ENCODE results near the gene OPALIN. TPM values are rescaled to one million over a fixed set of nuclear protein-coding genes. Genes with fewer than 3 reads are reported as not detected.

The OPALIN gene
- total and polyA plus RNA-seq, 10 of the 15 experiments (the other 5 are each of a cell fraction or from before 2014, with no cell fraction given): not detected

DNA sequence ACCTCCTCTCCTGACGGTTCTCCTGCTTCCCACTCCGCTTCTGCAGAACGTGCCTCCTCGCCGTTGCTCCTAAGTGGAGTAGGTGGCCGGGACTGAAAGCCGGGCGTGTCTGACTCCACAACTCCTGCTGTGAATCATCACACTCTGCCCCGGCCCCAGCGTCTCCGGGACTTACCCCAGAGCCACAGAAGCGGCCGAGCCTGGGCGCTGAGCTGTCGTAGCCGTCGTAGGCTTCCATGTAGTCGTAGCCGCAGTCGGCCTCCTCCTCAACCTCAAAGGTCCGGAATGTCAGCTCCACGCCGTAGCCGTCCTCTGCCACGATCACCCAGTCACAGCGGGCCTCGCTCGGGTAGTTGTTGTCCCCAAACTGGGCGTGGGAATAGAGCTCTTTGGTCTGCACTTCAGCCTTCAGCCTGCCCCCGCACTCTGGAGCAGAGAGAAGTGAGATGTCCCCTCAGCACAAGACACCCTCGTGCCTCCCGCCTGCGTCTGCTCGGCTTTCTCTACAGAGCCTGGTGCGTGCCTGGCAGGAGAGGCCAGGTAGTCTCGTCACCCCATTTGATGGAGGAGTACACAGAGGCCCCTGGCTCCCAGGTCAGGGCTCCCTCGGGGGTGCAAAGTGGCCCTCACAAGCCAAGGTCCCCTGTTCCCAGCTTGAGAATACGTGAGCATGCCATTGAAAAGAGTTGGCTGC is 11.2 kb upstream of the OPALIN start:
- SMC1A ChIA-PET (ENCODE audit: uncharacterized antibody, unreplicated experiment): interaction anchor here (1.0 to 1.6 kb wide), 2 partner anchors 26 to 655 kb away, joined by 3 to 4 read pairs; no protein-coding TSS in a partner anchor
- no peak for ATAC-seq
- no peak overlapping the region for H2AFZ ChIP-seq (ENCODE audit: control insufficient read depth, low read depth, low read length)
- BruUV-seq (replicated peaks): no TSS peak
- no peaks in the 10 kb centered on the region for H4K20me1 ChIP-seq (ENCODE audit: control insufficient read depth, insufficient read depth)
- TF ChIP-seq STAT3 (IDR thresholded peaks at IDR 0.05; ENCODE audit: low read depth, low read length): no peak
- no peak for TF ChIP-seq SMARCA5 (IDR thresholded peaks at IDR 0.05)
- no peaks in the 10 kb centered on the region for H3K9me3 ChIP-seq (replicated peaks; ENCODE audit: control insufficient read depth, insufficient read depth, low read length)
- no peak for FAIRE-seq
- H3K4me3 ChIP-seq: no peak overlapping the region
- no peaks in the 10 kb centered on the region; a peak in 1 of 4 replicates for H3K27me3 ChIP-seq (replicated peaks in 1 of 2; ENCODE audit: control insufficient read depth in 2 of 2, insufficient read depth in 2 of 2, low read length in 1 of 2)
- RAD21 ChIA-PET (ENCODE audit: unreplicated experiment): interaction anchor here (0.6 to 1.7 kb wide), 3 partner anchors 24 to 703 kb away, joined by 3 to 5 read pairs (median 5); partner anchors contain the start of gene TLL2
- no peak overlapping the region for H3K9ac ChIP-seq (ENCODE audit: control insufficient read depth, insufficient read depth, low read length)
- in situ Hi-C loops (cut with MboI) (no loop called here), intact Hi-C loops (cut with micrococcal nuclease; ENCODE audit: unreplicated experiment) (no loop called here)
- whole genome bisulfite sequencing (ENCODE audit: insufficient coverage, insufficient replicate concordance, low lambda C conversion rate, missing lambda C conversion rate): 54% methylated on average over 38 of the region's 38 CpGs
- no peak overlapping the region for H3K4me2 ChIP-seq (ENCODE audit: control insufficient read depth, insufficient read depth)
- H3K36me3 ChIP-seq (ENCODE audit: control insufficient read depth in 2 of 2, insufficient read depth in 2 of 2, low read length in 1 of 2): no peaks in the 10 kb centered on the region
- POLR2A ChIA-PET: no interaction called here
- H3K27ac ChIP-seq (ENCODE audit: control insufficient read depth, insufficient read depth): no peak overlapping the region
- CTCF ChIA-PET: interaction anchor here (0.8 to 8.1 kb wide), 29 partner anchors 9 to 834 kb away, joined by 3 to 64 read pairs (median 4); partner anchors contain the start of genes OPALIN and TLL2
- H3K4me1 ChIP-seq (ENCODE audit: control insufficient read depth, insufficient read depth, low read length): peaks cover 2% of the 10 kb centered on the region
- DNase-seq (ENCODE audit: low read depth, low spot score): no peak
- no peaks in the 10 kb centered on the region for H3K79me2 ChIP-seq (ENCODE audit: control insufficient read depth, insufficient read depth, low read length)

GRCh38 chr10:96368971-96369370 is 10.2 kb upstream of the OPALIN start:
- H3K4me1 ChIP-seq (ENCODE audit: control insufficient read depth, insufficient read depth, low read length): no peaks in the 10 kb centered on the region
- DNase-seq (ENCODE audit: low read depth, low spot score) (no peak), ATAC-seq (no peak), FAIRE-seq (no peak)
- no peaks in the 10 kb centered on the region; a peak in 1 of 4 replicates for H3K27me3 ChIP-seq (replicated peaks in 1 of 2; ENCODE audit: control insufficient read depth in 2 of 2, insufficient read depth in 2 of 2, low read length in 1 of 2)
- no peaks in the 10 kb centered on the region for H3K9me3 ChIP-seq (replicated peaks; ENCODE audit: control insufficient read depth, insufficient read depth, low read length)
- RAD21 ChIA-PET (ENCODE audit: unreplicated experiment): no interaction called here
- POLR2A ChIA-PET: no interaction called here
- no TSS peak for BruUV-seq (replicated peaks)
- WGBS (ENCODE audit: insufficient coverage, insufficient replicate concordance, low lambda C conversion rate, missing lambda C conversion rate): 61% methylated on average over 5 of the region's 5 CpGs
- no peak for TF ChIP-seq CREB1 (IDR thresholded peaks at IDR 0.05; ENCODE audit: low read depth)
- no peak for TF ChIP-seq NBN (IDR thresholded peaks at IDR 0.05)
- no peak for TF ChIP-seq NR2F1 (conservative IDR thresholded peaks at IDR 0.05)
- no peak for TF ChIP-seq WRNIP1 (IDR thresholded peaks at IDR 0.05; ENCODE audit: borderline replicate concordance, low read depth, low read length)
- TF ChIP-seq RAD51 (IDR thresholded peaks at IDR 0.05): no peak
- no peak for TF ChIP-seq ZNF217 (IDR thresholded peaks at IDR 0.05)
- no peak for TF ChIP-seq KDM1A (IDR thresholded peaks at IDR 0.05; ENCODE audit: borderline replicate concordance)
- TF ChIP-seq SKIL (IDR thresholded peaks at IDR 0.05; ENCODE audit: low read depth, poor library complexity, severe bottlenecking): no peak
- TF ChIP-seq ZNF622 (IDR thresholded peaks at IDR 0.05): no peak
- no peak for TF ChIP-seq LARP7 (IDR thresholded peaks at IDR 0.05)
- TF ChIP-seq E2F4 (IDR thresholded peaks at IDR 0.05; ENCODE audit: low read depth, low read length): no peak
- no peaks in the 10 kb centered on the region for H4K20me1 ChIP-seq (ENCODE audit: control insufficient read depth, insufficient read depth)
- H3K27ac ChIP-seq (ENCODE audit: control insufficient read depth, insufficient read depth): no peak overlapping the region
- intact Hi-C loops (cut with micrococcal nuclease; ENCODE audit: unreplicated experiment): no loop called here
- H3K79me2 ChIP-seq (ENCODE audit: control insufficient read depth, insufficient read depth, low read length): no peaks in the 10 kb centered on the region
- SMC1A ChIA-PET (ENCODE audit: uncharacterized antibody, unreplicated experiment): no interaction called here
- no peak overlapping the region for H3K4me2 ChIP-seq (ENCODE audit: control insufficient read depth, insufficient read depth)
- CTCF ChIA-PET: interaction anchor here (1.2 to 3.1 kb wide), 3 partner anchors 12 to 352 kb away, joined by 5 to 13 read pairs (median 5); no protein-coding TSS in a partner anchor
- no peaks in the 10 kb centered on the region for H3K36me3 ChIP-seq (ENCODE audit: control insufficient read depth in 2 of 2, insufficient read depth in 2 of 2, low read length in 1 of 2)
- no peak overlapping the region for H3K4me3 ChIP-seq
- in situ Hi-C loops (cut with MboI): no loop called here
- H2AFZ ChIP-seq (ENCODE audit: control insufficient read depth, low read depth, low read length): no peak overlapping the region
- no peak overlapping the region for H3K9ac ChIP-seq (ENCODE audit: control insufficient read depth, insufficient read depth, low read length)

Data from GM12878 (cell line).